OCI-LY7 (cell line): ENCODE measurements around the gene SAC3D1.

ENCODE experiments used
- CTCF ChIP-seq: fragments of 200-600 bp; sonication (generic); conservative IDR thresholded peaks from 2 replicates; pipeline ENCODE4 v1.5.1; 2014; ENCODE audit warnings: mild to moderate bottlenecking, antibody characterized with exemption, low read length, moderate library complexity, mixed read lengths
- EZH2phosphoT487 ChIP-seq: fragments of 200-600 bp; sonication (generic); IDR thresholded peaks from 2 replicates; pipeline ENCODE4 v1.6.1; 2018; ENCODE audit warnings: low read depth, borderline replicate concordance, mild to moderate bottlenecking, mixed run types, antibody characterized with exemption, low read length, moderate library complexity, mixed read lengths

- TF ChIP-seq CTCF: no peak
- TF ChIP-seq EZH2phosphoT487: no peak
Measured at GRCh38 chr11:64994318-64994717, 46.7 kb upstream of the SAC3D1 start.
